GM10847 (cell line): ENCODE results near the gene NTNG1.

Experiments
- POLR2A ChIP-seq: IDR thresholded peaks from 2 replicates; pipeline ENCODE4 v1.6.1; 2011; ENCODE audit not compliant: insufficient read length; ENCODE audit errors: extremely low read depth

NTNG1 gene

GRCh38 chr1:107140703-107141490 lies at the start of gene NTNG1:
TSS of gene NTNG1 (plus strand) at chr1:107141039.
- TF ChIP-seq POLR2A, result no peak

DNA sequence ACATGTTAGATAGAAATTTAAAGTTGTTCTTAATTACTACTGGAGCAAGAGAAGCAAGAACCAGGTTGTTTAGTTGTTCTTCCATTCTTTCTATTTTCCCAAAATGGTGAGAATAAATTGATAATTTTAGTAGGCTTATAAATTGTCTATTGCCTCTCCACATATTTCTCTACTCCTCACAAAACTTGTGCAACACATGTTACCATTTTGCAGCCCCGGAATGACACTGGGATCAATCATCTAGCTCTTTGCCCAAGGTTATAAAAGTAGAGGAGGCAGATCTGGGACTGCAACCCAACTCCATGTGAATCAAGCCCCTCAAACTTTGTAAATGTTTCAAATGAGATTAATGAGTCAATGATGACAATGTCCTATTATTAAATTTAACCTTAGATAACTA lies 49.4 kb upstream of the NTNG1 start:
- no peak for TF ChIP-seq POLR2A

- TF ChIP-seq POLR2A, result no peak
Observed at GRCh38 chr1:107095647-107096046, 45.2 kb upstream of the NTNG1 start.

GRCh38 chr1:107096690-107097089 lies 44.1 kb upstream of the NTNG1 start:
- no peak for TF ChIP-seq POLR2A

- TF ChIP-seq POLR2A, result no peak
Observed at GRCh38 chr1:107098961-107099360, 41.9 kb upstream of the NTNG1 start.

DNA sequence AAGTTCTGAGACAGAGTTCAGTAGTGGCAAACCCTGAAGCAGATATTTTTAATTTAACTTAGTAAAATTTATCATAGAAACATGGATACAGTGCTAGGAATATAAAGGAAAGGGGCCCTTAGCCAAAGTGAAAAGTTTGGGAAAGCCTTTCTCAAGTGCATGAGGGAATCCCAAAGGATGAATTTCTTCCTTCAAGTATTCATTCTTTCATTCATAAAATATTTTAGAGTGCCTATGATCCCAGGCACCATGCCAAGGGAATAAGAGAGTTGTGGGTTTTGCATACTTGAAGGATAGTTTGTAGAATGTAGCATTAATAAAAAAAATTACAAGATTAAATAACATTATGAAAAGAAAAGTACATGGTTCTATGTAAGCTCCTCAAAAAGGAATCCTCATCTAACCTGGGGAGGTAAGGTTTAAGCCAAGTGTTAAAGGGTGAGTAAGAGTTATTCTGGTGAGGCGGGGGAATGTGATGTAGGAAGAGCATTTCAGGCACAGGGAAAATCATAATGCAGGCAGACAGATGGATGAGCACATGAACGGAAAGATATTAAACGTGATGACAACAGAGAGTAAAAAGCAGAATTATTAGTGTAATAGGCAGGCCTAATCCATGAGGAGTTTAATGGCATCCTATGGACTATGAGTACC lies 40.4 kb upstream of the NTNG1 start:
- TF ChIP-seq POLR2A, result no peak

GRCh38 chr1:107105914-107106313 lies 34.9 kb upstream of the NTNG1 start:
- TF ChIP-seq POLR2A, result no peak

- no peak for TF ChIP-seq POLR2A
Observed at GRCh38 chr1:107110326-107110725, 30.5 kb upstream of the NTNG1 start.

GRCh38 chr1:107116306-107116790 lies 24.5 kb upstream of the NTNG1 start:
- TF ChIP-seq POLR2A, result no peak

GRCh38 chr1:107122225-107122624 lies 18.6 kb upstream of the NTNG1 start:
- no peak for TF ChIP-seq POLR2A

- no peak for TF ChIP-seq POLR2A
Observed at GRCh38 chr1:107123741-107124140, 17.1 kb upstream of the NTNG1 start.

DNA sequence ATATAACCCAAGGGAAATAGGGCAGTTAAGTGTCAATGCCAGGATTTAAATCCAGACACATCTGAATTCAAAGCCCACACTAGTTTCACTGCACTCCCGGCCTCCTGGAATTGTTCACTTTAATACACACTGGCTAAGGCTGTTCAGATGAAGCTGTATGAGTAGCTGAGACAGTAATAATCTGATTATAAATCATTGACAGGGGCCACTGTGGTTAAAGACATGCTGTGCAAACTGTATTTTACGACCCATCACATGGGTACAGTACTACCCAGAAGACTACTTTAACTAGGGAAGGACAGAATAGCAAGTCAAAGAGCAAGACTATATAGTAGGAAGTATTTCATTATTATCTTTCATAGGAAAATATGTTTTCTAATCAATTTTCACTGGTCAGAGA lies 16.1 kb upstream of the NTNG1 start:
- TF ChIP-seq POLR2A, result no peak

DNA sequence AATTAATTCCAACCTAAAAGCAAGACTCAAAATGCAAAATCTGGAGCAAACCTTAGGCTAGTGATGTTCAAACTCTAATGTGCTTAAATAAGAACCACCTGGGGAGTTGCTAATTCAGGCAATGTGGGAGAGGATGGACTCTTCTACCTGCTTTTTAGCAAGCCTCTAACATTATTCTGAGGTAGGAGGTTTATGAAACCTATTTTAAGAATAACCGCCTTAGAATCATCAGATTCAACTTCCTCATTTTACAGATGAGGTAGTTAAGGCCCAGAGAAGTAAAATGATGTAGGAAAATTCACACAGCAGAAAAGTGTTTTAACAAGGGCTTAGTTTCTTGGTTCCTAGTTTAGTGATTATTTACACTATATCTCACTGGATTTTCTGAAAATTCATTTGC lies 8.6 kb upstream of the NTNG1 start:
- TF ChIP-seq POLR2A, result no peak

DNA sequence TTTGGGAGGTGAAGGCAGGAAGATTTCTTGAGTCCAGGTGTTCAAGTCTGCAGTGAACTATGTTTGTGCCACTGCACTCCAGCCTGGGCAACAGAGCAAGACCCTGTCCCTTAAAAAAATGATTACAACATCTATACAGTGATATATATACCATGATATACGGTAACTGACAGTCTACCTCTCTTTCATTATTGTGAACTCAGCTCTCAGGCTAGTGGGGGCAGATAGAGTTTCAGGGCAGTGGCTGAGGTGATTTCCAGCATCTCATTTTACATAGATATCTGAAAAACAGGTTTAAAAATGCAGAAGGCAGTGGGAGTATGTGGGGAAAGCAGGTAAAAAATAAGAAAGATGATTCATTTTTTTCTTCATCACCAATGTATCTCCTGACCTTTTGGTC lies 8.1 kb upstream of the NTNG1 start:
- TF ChIP-seq POLR2A, result no peak

DNA sequence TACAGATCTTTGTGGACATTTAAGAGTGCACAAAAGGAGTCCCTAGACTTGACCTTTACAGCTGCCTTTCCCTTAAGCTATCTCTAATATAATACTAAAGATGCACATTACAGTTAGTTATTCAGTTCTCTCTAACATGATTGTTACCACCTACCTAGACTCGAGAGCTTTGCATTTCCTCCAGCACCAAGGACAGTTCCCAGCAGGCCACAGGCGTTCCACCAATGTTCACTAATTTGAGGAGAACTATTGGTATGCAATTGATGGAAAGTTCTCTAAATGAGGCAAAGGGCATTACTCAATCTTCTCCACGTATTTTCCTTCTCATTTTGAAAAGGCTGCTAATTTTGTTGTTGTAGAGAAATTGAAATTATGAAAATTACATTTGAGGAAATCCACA lies 5.4 kb upstream of the NTNG1 start:
- TF ChIP-seq POLR2A, result no peak

DNA sequence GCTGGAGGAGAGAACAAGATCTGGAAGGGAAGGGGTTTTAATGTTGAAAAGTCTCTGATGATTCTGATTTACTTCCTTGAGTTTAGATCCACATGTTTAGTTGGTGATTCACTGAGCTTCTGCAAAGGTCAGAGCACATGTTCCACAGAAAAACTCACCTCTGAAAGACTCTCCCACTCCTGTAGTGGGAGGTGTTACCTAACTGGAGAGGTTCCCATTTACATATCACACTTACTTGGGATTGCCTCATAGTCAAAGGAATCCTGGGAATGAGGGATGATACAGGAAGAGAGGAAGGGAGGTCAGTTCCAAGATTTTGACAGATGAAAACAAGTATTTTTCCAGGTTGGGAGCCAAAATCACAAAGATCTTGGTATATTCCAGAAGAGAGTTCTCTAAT lies 2.7 kb upstream of the NTNG1 start:
- no peak for TF ChIP-seq POLR2A

GRCh38 chr1:107138767-107139445 lies 1.9 kb upstream of the NTNG1 start:
- no peak for TF ChIP-seq POLR2A
